ENCODE measurements around the gene GATA6. TPM values are rescaled to one million over a fixed set of nuclear protein-coding genes. Genes with fewer than 3 reads are reported as not detected.

GATA6 gene
- total RNA-seq, 4 donors from 2014 or later = 49.7 to 223 (median 65.7) TPM

DNA sequence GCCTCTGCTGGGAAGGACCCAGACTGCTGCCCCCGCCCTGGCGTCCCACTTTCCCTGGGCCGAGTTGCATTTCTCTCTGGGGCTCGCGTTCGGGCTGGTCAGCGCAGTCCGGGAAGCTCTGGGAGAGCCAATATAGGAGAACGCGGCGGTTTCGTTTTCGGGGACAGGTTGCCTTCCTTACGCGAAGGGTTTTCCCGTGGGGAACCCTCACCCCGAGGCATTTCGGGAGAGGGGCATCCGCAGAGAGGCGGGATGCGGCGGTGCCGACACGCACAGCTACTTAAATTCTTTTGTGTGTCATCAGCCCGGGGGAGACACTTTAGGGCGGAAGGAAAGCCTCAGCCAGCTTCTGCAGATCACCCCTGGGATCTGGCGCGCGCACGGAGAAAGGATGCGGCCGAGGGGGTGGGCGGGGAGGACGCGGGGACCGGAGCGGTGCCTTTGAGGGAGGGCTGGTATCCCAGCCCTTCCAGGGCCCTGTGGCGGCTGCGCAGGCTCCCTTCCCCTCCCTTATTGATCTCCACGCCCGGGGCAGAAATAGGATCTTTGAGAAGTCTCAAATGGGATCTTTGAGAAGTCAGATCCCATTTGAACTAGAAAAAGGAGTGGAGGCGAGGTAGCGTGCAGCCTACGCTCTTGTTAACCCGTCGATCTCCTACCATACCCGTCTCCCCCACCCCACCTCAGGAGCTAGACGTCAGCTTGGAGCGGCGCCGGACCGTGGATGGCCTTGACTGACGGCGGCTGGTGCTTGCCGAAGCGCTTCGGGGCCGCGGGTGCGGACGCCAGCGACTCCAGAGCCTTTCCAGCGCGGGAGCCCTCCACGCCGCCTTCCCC is 1.2 kb downstream of the GATA6 start:
- Histone ChIP-seq H3K4me3 (peak overlapping the region; percentile 37 to 86 (median 80)), H3K9me3 (no peaks in the 10 kb centered on the region), H3K27ac (peak overlapping the region; percentile 91 to 96 (median 94)), H3K36me3 (no peaks in the 10 kb centered on the region), H3K27me3 (peaks cover 98% of the 10 kb centered on the region), H3K4me1 (peaks cover 2 to 39% (median 15%) of the 10 kb centered on the region in 4 donors)
- WGBS, 2 donors (ENCODE audit: low coverage in 1 of 2) = 3% methylated on average over 45 of the region's 66 CpGs; no CpG with 5 or more reads in 1 of the 2 donors
- TF ChIP-seq POLR2A (IDR thresholded peaks at IDR 0.05) (no peak), CTCF (IDR thresholded peaks at IDR 0.05) (no peak), EP300 (IDR thresholded peaks at IDR 0.05; ENCODE audit: low read depth) (no peak), POLR2AphosphoS5 (IDR thresholded peaks at IDR 0.05) (peak in 2 of 3 donors; percentile 8)
- DNase-seq = peak; percentile 43
- in situ Hi-C loops (cut with MboI; ENCODE audit: low pct_ligation_motif_present in 1 of 4, low pct_unique_long_range_greater_than_20kb in 1 of 4, low sequenced_read_pairs in 3 of 4) = loop anchor here in 3 of 4 donors (25.0 kb wide), 3 partner anchors 258 to 517 kb away; no protein-coding TSS in a partner anchor
- intact Hi-C loops (cut with DNase I; ENCODE audit: low total_unique reads) = no loop called here

- WGBS, 2 donors (ENCODE audit: low coverage in 1 of 2) = 15% methylated on average over 35 of the region's 120 CpGs; no CpG with 5 or more reads in 1 of the 2 donors
- H3K4me3 ChIP-seq = peak overlapping the region; percentile 37 to 86 (median 80)
- H3K27me3 ChIP-seq = peaks cover 98% of the 10 kb centered on the region
- peaks cover 3 to 47% (median 18%) of the 10 kb centered on the region in 4 donors for H3K4me1 ChIP-seq
- DNase-seq = no peak
- H3K36me3 ChIP-seq = no peaks in the 10 kb centered on the region
- peak overlapping the region; percentile 91 to 96 (median 94) for H3K27ac ChIP-seq
- in situ Hi-C loops (cut with MboI; ENCODE audit: low pct_ligation_motif_present in 1 of 4, low pct_unique_long_range_greater_than_20kb in 1 of 4, low sequenced_read_pairs in 3 of 4) = loop anchor here in 3 of 4 donors (25.0 kb wide), 3 partner anchors 259 to 516 kb away; no protein-coding TSS in a partner anchor
- H3K9me3 ChIP-seq = no peaks in the 10 kb centered on the region
- intact Hi-C loops (cut with DNase I; ENCODE audit: low total_unique reads) = no loop called here
- no peak for TF ChIP-seq CTCF (IDR thresholded peaks at IDR 0.05)
- TF ChIP-seq POLR2A (IDR thresholded peaks at IDR 0.05) = no peak
- no peak for TF ChIP-seq EP300 (IDR thresholded peaks at IDR 0.05; ENCODE audit: low read depth)
- TF ChIP-seq POLR2AphosphoS5 (IDR thresholded peaks at IDR 0.05) = no peak
Observed at GRCh38 chr18:22171258-22172119, 2.1 kb downstream of the GATA6 start.

GRCh38 chr18:22172120-22172582 is 2.8 kb downstream of the GATA6 start:
- intact Hi-C loops (cut with DNase I; ENCODE audit: low total_unique reads) (no loop called here), in situ Hi-C loops (cut with MboI; ENCODE audit: low pct_ligation_motif_present in 1 of 4, low pct_unique_long_range_greater_than_20kb in 1 of 4, low sequenced_read_pairs in 3 of 4) (loop anchor here in 3 of 4 donors (25.0 kb wide), 3 partner anchors 260 to 515 kb away; no protein-coding TSS in a partner anchor)
- peaks cover 3 to 52% (median 21%) of the 10 kb centered on the region in 4 donors for H3K4me1 ChIP-seq
- DNase-seq = no peak
- H3K36me3 ChIP-seq = no peaks in the 10 kb centered on the region
- TF ChIP-seq POLR2AphosphoS5 (IDR thresholded peaks at IDR 0.05) (no peak), EP300 (IDR thresholded peaks at IDR 0.05; ENCODE audit: low read depth) (no peak), POLR2A (IDR thresholded peaks at IDR 0.05) (no peak), CTCF (IDR thresholded peaks at IDR 0.05) (no peak)
- WGBS, 2 donors (ENCODE audit: low coverage in 1 of 2) = 39% methylated on average over 19 of the region's 34 CpGs; no CpG with 5 or more reads in 1 of the 2 donors
- H3K27me3 ChIP-seq = peaks cover 98% of the 10 kb centered on the region
- peak overlapping the region; percentile 66 to 96 (median 82) for H3K27ac ChIP-seq
- peak overlapping the region; percentile 24 to 86 (median 80) for H3K4me3 ChIP-seq
- no peaks in the 10 kb centered on the region for H3K9me3 ChIP-seq
